PC-9 (cell line): Measurements from ENCODE around the gene SH3PXD2A.

ENCODE experiments used
- EZH2 ChIP-seq: fragments of 200-600 bp; sonication (generic); IDR thresholded peaks from 2 replicates; pipeline ENCODE4 v1.8.0; 2017; ENCODE audit warnings: antibody characterized with exemption, low read depth
- TF ChIP-seq, protein P1 (sequence below): fragments of 200-600 bp; sonication (generic); conservative IDR thresholded peaks from 2 replicates; pipeline ENCODE4 v1.6.1; 2017; ENCODE audit warnings: mixed run types, antibody characterized with exemption, mild to moderate bottlenecking, moderate library complexity

DNA sequence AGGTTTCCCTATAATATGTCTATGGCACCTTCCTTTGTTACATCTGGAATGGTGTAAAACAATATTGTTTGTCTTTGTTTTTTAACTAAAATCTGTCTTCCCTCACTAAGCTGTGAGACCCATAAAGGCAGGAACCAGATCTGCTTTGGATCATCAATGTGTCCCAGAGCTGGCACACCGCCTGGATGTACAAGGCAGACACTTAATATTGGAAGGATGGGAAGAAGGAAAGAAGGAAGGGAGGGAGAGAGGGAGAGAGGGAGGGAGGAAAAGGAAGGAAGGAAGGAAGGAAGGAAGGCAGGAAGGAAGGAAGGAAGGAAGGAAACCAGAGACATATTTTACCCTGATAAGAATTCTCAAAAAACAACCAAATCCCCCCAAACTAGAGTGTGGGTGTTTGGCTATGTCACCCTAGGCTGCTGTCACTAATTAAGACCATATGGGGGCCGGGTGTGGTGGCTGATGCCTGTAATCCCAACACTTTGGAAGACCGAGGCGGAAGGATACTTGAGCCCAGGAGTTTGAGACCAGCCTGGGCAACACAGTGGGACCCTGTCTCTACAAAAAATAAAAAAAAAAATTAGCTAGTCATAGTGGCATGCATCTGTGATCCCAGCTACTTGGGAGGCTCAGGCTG lies 59.6 kb downstream of the SH3PXD2A start:
- TF ChIP-seq, protein P1, sequence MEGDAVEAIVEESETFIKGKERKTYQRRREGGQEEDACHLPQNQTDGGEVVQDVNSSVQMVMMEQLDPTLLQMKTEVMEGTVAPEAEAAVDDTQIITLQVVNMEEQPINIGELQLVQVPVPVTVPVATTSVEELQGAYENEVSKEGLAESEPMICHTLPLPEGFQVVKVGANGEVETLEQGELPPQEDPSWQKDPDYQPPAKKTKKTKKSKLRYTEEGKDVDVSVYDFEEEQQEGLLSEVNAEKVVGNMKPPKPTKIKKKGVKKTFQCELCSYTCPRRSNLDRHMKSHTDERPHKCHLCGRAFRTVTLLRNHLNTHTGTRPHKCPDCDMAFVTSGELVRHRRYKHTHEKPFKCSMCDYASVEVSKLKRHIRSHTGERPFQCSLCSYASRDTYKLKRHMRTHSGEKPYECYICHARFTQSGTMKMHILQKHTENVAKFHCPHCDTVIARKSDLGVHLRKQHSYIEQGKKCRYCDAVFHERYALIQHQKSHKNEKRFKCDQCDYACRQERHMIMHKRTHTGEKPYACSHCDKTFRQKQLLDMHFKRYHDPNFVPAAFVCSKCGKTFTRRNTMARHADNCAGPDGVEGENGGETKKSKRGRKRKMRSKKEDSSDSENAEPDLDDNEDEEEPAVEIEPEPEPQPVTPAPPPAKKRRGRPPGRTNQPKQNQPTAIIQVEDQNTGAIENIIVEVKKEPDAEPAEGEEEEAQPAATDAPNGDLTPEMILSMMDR: no peak
- no peak for TF ChIP-seq EZH2
